CD4-positive, alpha-beta T cell treated with Interleukin-2 at 100 ng/mL for 4 hours (primary cell): ENCODE data around the gene OR5B17.
"Not testable (repeated sequence)": the region's sequence is repeated elsewhere in the genome, so short reads cannot be mapped to it uniquely, and the experiment has no call there.

Experiments
- DNase-seq: peaks from one replicate; pipeline ENCODE4 v3.0.0-alpha.2; 2020; ENCODE audit warnings: low spot score

OR5B17 gene

DNA sequence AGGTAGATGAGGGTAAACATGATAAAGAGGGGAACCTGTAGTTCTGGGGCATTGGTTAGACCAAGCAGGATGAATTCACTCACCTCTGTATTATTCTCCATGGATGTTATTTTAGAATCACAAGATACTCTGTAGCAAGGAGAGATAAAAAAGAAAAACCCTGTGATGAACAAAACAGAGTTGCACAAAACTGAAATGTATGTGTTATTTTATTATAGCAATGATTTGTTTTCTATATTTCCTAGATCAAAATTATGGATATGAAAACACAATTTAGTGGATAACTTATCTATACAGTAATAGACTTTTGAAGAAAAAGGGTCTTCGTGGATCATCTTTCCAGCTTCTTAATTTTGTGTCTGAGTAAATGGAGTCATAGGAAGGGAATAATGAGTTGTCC, at the start of gene OR5B17:
Gene OR5B17 (minus strand): TSS at position 101 of the 400 bp plus-strand sequence. CDS start 0 bp downstream, at position 101.
- no peak for DNase-seq

DNA sequence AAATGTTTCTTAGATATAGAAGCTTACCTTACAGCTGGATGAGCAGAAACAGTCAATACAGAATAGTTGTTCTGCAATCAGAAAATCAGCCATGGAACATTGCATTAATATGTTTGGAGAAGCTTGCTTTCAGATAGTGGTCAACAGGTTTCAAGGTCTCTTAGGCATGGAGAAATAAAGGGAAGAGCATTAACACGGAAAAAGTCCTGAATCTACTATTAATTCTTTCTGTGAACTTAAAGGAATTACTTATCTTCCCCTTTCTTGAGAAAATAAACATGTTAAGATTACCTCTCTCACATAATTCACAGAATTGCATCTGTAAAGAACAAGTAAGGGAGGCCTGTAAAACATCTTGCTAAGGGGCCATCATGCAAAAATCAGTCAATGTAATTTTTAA, 47.9 kb upstream of the OR5B17 start, which contains the start of gene OR5B3:
Gene OR5B3 (minus strand): TSS at position 101 of the 400 bp plus-strand sequence. CDS start 3,465 bp downstream, outside the sequence.
- no peak for DNase-seq

DNA sequence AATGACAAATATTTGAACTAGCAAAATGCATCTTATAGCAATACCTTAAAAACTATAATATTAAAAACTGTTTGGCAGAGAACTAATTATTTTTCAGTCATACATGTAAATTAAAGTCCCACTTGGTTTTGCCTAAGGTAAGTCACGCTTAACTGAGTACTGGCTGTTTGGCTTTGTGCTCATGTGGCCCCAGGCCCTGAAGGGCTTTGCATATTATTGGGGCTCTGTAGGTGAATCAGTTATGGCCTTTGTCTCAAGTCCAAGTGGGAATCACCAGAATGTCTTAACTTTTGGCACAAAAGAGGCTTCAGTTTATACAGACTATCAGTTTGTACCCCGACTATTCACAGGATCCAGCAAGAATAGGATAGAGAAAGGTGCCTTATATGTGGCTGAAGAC, 40.8 kb upstream of the OR5B17 start:
- not testable (repeated sequence) for DNase-seq

DNA sequence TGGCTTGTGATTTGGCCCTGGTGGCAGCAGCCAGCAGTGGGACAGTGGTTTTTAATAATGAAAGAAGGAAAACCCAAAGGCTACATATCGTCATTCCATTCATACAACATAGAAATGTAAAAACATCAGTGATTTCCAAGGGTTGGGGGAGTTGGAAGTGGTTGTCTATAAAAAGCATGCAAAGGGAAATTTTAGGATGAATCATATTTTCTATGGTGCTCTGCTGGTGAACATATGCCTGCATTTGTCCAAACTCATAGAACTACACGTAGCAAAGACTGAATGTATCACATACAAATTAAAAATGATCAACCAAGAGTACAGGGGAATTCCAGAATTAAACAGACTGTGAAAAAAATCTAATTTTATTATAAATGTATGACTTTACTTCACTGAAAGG, 36.7 kb upstream of the OR5B17 start:
- DNase-seq = no peak

DNA sequence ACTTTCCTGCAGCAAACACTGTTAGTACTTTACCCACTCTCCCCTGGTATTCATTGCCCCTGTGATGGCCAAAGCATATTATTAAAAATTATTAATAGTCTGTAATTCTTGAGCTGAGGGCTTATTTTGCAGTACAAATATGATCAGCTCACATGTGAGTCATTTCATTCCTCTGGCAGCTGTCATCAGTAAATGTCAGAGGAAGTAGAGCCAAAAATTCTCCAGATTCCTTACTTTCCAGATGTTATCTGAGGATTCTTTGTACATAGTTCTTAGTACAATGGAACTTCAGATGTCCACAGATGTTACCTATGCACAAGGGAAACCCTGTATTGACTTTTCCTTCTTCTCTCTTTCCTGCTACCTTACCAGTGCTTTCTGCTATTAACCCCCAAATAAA, 35.3 kb upstream of the OR5B17 start:
- DNase-seq = no peak

DNA sequence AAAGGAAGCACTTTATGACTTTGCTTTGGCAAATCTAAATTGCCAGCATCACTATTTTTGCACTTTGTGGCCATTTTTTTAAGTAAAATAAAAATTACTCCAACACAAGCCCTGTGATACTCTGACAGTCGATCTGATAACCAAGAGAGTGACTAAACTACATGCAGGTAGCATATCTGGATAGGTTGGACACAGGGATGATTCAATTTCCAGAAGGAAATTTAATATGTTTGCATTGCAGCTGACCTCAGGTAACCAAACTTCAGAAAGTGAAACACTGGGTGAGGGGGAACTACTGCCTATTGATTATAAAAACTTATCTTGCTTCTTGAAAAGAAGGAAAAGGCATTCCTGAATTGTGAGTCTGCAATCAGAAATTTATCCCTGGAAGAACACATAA, 33.9 kb upstream of the OR5B17 start:
- DNase-seq = no peak

DNA sequence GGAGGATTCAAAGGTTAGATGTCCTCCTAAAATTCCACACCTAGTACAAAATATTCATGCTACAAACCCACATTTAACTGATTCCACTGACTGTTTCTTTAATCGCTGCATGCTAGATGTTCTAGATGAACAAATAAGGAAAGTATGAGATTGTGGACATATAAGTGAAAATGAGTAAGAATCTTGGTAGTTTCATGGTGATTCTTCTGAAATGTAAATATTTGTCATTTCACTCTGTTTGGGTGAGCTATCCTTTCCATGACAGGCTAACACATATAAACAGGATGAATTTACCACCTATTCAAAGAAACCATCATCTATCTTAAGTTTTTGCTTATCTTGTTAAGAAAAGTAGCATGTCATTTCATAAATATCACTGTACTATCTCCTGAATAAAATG, 33.0 kb upstream of the OR5B17 start:
- no peak for DNase-seq

DNA sequence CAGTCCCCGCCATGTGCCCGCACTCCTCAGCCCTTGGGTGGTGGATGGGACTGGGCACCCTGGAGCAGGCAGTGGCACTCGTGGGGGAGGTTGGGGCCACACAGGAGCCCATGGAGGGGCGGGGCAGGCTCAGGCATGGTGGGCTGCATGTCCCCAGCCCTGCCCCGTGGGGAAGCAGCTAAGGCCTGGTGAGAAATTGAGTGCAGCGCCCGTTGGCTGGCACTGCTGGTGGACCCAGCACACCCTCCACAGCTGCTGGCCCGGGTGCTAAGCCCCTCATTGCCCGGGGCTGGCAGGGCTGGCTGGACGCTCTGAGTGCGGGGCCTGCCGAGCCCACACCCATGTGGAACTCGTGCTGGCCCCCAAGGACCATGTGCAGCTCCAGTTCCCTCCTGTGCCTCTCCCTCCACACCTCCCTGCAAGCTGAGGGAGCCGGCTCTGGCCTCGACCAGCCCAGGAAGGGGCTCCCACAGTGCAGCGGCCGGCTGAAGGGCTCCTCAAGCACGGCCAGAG, 31.7 kb upstream of the OR5B17 start:
- no peak for DNase-seq

DNA sequence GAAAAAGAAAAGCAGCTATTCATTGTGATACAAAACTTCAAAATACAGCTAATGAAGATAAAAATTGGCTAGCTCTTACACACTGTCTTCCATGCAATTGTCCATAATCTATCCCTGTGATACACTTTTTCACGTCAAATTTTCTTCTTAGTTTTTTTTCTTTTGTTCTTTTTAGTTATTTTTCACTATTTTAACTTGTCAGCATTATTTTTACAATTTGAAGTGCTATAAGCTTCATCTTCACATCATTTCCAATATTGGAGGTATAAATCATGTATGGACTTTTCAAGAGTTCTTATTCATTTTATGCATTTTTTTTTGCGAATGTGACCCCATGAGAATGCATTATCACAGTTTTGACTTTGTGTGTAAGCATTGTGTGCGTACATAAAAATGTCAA, 4.1 kb downstream of the OR5B17 start:
- no peak for DNase-seq

DNA sequence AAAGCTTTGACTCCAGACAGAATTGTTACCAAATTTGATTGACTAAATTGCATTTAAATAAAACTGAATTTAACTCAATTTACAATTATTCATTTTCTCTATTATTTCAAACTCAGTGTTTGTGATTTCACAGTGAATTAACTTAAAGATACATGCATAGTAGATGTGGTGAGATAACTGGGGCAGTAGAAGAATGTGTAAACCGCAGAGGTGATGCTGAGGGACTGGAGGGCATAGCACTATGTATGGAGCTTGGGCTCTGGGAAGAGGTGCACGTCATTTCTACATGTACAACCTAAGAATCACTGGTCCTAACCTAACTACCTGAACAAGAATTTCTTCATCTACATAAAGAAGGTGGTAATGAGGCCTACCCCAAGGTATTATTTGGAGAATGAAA, 13.7 kb downstream of the OR5B17 start:
- no peak for DNase-seq

DNA sequence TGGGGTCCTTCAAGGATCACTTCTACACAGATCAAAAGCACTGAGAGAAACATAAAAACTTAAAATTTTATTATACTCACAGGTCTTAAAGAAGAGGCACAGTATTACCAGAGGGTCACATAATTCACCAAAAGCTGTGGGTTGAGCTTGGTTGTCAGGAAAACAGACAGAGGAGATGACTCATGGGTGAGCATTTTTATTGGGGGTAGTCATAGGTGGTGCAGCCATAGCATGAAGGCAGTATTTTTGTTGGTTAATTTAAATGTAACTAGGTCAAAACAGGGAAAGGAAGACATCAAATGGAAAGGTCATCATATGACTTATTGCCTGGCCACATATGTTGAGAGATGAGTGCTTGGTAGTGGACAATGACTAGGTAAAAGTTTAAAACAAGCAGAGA, 24.2 kb downstream of the OR5B17 start:
- DNase-seq = no peak

DNA sequence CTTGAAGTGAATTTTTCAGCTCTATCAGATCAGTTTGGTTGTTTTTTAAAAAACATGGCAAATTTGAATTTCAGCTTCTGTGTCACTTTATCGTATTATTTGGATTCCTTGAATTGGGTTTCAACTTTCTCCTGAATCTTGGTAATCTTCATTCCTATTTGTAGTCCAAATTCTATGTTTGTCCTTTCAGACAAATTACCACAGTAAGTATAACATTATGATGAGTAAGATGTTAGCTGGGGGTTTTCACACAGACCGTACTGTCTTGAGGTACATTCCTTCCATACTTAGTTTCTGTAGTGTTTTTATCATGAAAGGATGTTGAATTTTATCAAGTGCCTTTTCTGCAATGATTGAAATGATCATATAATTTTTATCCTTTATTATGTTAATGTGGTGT, 28.0 kb downstream of the OR5B17 start:
- no peak for DNase-seq

DNA sequence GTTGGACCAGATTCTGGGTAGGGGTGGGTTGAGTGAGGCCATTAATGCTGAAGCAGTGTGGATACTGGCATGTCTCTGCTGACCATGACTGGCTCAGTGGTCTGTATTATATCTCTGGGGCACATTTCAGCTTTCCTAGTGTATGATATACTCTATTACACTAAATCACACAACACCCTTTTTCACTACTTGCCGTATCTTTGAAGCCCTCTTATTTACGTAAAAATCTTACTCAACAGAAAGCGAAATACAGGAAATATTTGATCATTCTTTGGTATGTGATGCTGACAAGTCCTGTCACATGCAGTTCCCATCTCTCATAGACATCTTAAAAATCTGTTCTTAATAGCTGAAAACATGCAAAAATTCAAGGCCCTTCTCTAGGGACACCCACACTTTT, 40.3 kb downstream of the OR5B17 start:
- DNase-seq = no peak

DNA sequence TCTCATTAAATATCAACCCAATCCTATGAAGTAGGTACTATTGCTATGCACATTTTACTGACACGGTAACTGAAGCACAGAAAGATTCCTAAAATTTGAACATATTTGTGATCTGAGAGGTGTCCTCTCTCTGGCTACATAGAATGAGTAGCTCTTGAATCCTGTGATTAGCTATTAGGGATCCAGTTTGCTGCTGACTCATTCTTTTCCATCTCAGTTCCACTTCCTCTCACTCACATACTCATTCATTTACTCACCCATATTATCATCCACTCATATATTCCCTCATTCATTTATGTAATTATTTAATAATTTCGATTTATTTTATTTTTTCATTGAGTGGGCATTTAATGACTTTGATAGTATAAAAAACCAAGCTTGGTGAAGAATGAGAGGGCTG, 42.7 kb downstream of the OR5B17 start:
- DNase-seq = no peak
